HEK293 (cell line): ENCODE measurements around the gene HEATR3.

Source experiments
- CTCF ChIA-PET: fragments of 350-600 bp; formaldehyde crosslinking; extraction: SDS; loops from one replicate; lab custom pipeline; 2021; ENCODE audit warnings: antibody characterized with exemption; lab: Yijun Ruan, JAX
- POLR2A ChIA-PET: fragments of 300-600 bp; formaldehyde crosslinking; extraction: SDS; loops from one replicate; lab custom pipeline; 2020; ENCODE audit warnings: antibody characterized with exemption, inconsistent platforms; lab: Yijun Ruan, JAX
- H3K27ac ChIP-seq: fragments of 200-500 bp; sonication (Bioruptor generic); 2 replicates; pipeline ENCODE4 v1.5.1; 2014; ENCODE audit warnings: low read depth, low read length, control low read depth, inconsistent platforms; ENCODE audit errors: extremely low read depth
- H3K36me3 ChIP-seq, 2 experiments: fragments of 200-500 bp in 1 of 2; sonication (Bioruptor generic) in 1 of 2; 1 replicate in 1 of 2; 2 replicates in 1 of 2; pipeline ENCODE4 v1.5.1; 2014 to 2017; ENCODE audit warnings: inconsistent platforms in 2 of 2, low read length in 2 of 2; ENCODE audit not compliant: control insufficient read depth in 2 of 2, insufficient read depth in 1 of 2
- H3K4me1 ChIP-seq: fragments of 200-500 bp; sonication (Bioruptor generic); 2 replicates; pipeline ENCODE4 v1.5.1; 2014; ENCODE audit warnings: mild to moderate bottlenecking, low read length, inconsistent platforms; ENCODE audit not compliant: control insufficient read depth, insufficient read depth
- H3K4me3 ChIP-seq: 2 replicates; pipeline ENCODE4 v1.5.1; 2011; ENCODE audit warnings: low read depth, mild to moderate bottlenecking, control low read depth, low read length, moderate library complexity
- H3K9me3 ChIP-seq: fragments of 200-500 bp; sonication (Bioruptor generic); 2 replicates; pipeline ENCODE4 v1.5.1; 2014; ENCODE audit warnings: low read depth, low read length, inconsistent platforms; ENCODE audit not compliant: control insufficient read depth, insufficient read depth
- GLIS1 ChIP-seq: fragments of 450-650 bp; formaldehyde crosslinking; IDR thresholded peaks from 2 replicates; pipeline ENCODE4 v1.5.1; 2016; ENCODE audit warnings: missing biosample characterization, missing genetic modification characterization
- KLF8 ChIP-seq: fragments of 450-650 bp; formaldehyde crosslinking; IDR thresholded peaks from 2 replicates; pipeline ENCODE4 v1.5.1; 2016; ENCODE audit warnings: missing biosample characterization, missing genetic modification characterization
- KLF9 ChIP-seq: fragments of 450-650 bp; formaldehyde crosslinking; IDR thresholded peaks from 2 replicates; pipeline ENCODE4 v1.5.1; 2016; ENCODE audit warnings: missing biosample characterization, missing genetic modification characterization, low read depth
- OSR2 ChIP-seq: fragments of 450-650 bp; formaldehyde crosslinking; IDR thresholded peaks from 2 replicates; pipeline ENCODE4 v1.5.1; 2016; ENCODE audit warnings: missing biosample characterization, missing genetic modification characterization
- SALL2 ChIP-seq: fragments of 450-650 bp; formaldehyde crosslinking; IDR thresholded peaks from 2 replicates; pipeline ENCODE4 v1.5.0; 2017; ENCODE audit warnings: missing biosample characterization, mild to moderate bottlenecking, missing genetic modification characterization, borderline replicate concordance
- SCRT1 ChIP-seq: fragments of 450-650 bp; formaldehyde crosslinking; IDR thresholded peaks from 2 replicates; pipeline ENCODE4 v1.5.1; 2016; ENCODE audit warnings: missing biosample characterization, missing genetic modification characterization, borderline replicate concordance
- TRIM28 ChIP-seq: IDR thresholded peaks from 2 replicates; pipeline ENCODE4 v1.6.1; 2011; ENCODE audit warnings: low read length, control low read depth, borderline replicate concordance
- WT1 ChIP-seq: fragments of 450-650 bp; formaldehyde crosslinking; IDR thresholded peaks from 2 replicates; pipeline ENCODE4 v1.5.1; 2016; ENCODE audit warnings: missing biosample characterization, missing genetic modification characterization
- YY1 ChIP-seq: fragments of 450-650 bp; formaldehyde crosslinking; IDR thresholded peaks from 2 replicates; pipeline ENCODE4 v1.5.1; 2018; ENCODE audit warnings: missing biosample characterization, missing genetic modification characterization
- YY2 ChIP-seq: fragments of 450-650 bp; formaldehyde crosslinking; IDR thresholded peaks from 2 replicates; pipeline ENCODE4 v1.5.1; 2016; ENCODE audit warnings: missing biosample characterization, missing genetic modification characterization
- ZBTB21 ChIP-seq: fragments of 450-650 bp; formaldehyde crosslinking; IDR thresholded peaks from 2 replicates; pipeline ENCODE4 v1.5.1; 2017; ENCODE audit warnings: missing biosample characterization, missing genetic modification characterization
- ZBTB26 ChIP-seq: fragments of 450-650 bp; formaldehyde crosslinking; optimal IDR thresholded peaks from 2 replicates; pipeline ENCODE3; 2016; ENCODE audit warnings: missing biosample characterization, mild to moderate bottlenecking, missing genetic modification characterization
- ZBTB44 ChIP-seq: fragments of 450-650 bp; IDR thresholded peaks from 2 replicates; pipeline ENCODE4 v1.5.1; 2018; ENCODE audit warnings: missing biosample characterization, mild to moderate bottlenecking, missing genetic modification characterization
- ZNF121 ChIP-seq: fragments of 450-650 bp; formaldehyde crosslinking; IDR thresholded peaks from 2 replicates; pipeline ENCODE4 v1.5.1; 2016; ENCODE audit warnings: missing biosample characterization, missing genetic modification characterization
- ZNF221 ChIP-seq: fragments of 450-650 bp; formaldehyde crosslinking; IDR thresholded peaks from 2 replicates; pipeline ENCODE4 v1.5.1; 2017; ENCODE audit warnings: missing biosample characterization, missing genetic modification characterization, borderline replicate concordance
- ZNF292 ChIP-seq: fragments of 450-650 bp; formaldehyde crosslinking; IDR thresholded peaks from 2 replicates; pipeline ENCODE4 v1.5.1; 2016; ENCODE audit warnings: low read depth, missing biosample characterization, missing genetic modification characterization, borderline replicate concordance
- ZNF510 ChIP-seq: fragments of 450-650 bp; formaldehyde crosslinking; IDR thresholded peaks from 2 replicates; pipeline ENCODE4 v1.5.1; 2018; ENCODE audit warnings: mild to moderate bottlenecking, missing genetic modification characterization, missing biosample characterization; ENCODE audit not compliant: insufficient replicate concordance
- ZNF529 ChIP-seq: fragments of 450-650 bp; formaldehyde crosslinking; IDR thresholded peaks from 2 replicates; pipeline ENCODE4 v1.5.1; 2017; ENCODE audit warnings: missing genetic modification characterization, missing biosample characterization; ENCODE audit not compliant: insufficient replicate concordance
- ZNF544 ChIP-seq: fragments of 450-650 bp; formaldehyde crosslinking; IDR thresholded peaks from 2 replicates; pipeline ENCODE4 v1.5.0; 2017; ENCODE audit warnings: missing biosample characterization, missing genetic modification characterization
- ZNF548 ChIP-seq: fragments of 450-650 bp; formaldehyde crosslinking; IDR thresholded peaks from 2 replicates; pipeline ENCODE4 v1.5.1; 2016; ENCODE audit warnings: missing biosample characterization, missing genetic modification characterization
- ZNF549 ChIP-seq: fragments of 450-650 bp; IDR thresholded peaks from 2 replicates; pipeline ENCODE4 v1.5.1; 2018; ENCODE audit warnings: missing biosample characterization, missing genetic modification characterization, mild to moderate bottlenecking, inconsistent platforms, moderate library complexity
- ZNF555 ChIP-seq: fragments of 450-650 bp; formaldehyde crosslinking; conservative IDR thresholded peaks from 2 replicates; pipeline ENCODE4 v1.5.1; 2017; ENCODE audit warnings: missing biosample characterization, mild to moderate bottlenecking, missing genetic modification characterization, inconsistent platforms
- ZNF645 ChIP-seq: fragments of 450-650 bp; formaldehyde crosslinking; IDR thresholded peaks from 2 replicates; pipeline ENCODE4; 2016; ENCODE audit warnings: missing biosample characterization, missing genetic modification characterization
- ZNF701 ChIP-seq: fragments of 450-650 bp; formaldehyde crosslinking; IDR thresholded peaks from 2 replicates; pipeline ENCODE4 v1.5.1; 2016; ENCODE audit warnings: missing biosample characterization, missing genetic modification characterization
- ZNF768 ChIP-seq: fragments of 450-650 bp; formaldehyde crosslinking; IDR thresholded peaks from 2 replicates; pipeline ENCODE4 v1.5.1; 2018; ENCODE audit warnings: missing biosample characterization, mild to moderate bottlenecking, missing genetic modification characterization
- ZNF792 ChIP-seq: fragments of 450-650 bp; formaldehyde crosslinking; IDR thresholded peaks from 2 replicates; pipeline ENCODE4 v1.5.1; 2016; ENCODE audit warnings: missing biosample characterization, missing genetic modification characterization
- TF ChIP-seq, protein P1 (sequence below): fragments of 450-650 bp; formaldehyde crosslinking; IDR thresholded peaks from 2 replicates; pipeline ENCODE4 v1.5.1; 2016; ENCODE audit warnings: missing biosample characterization, missing genetic modification characterization
- TF ChIP-seq, protein P2 (sequence below): fragments of 450-650 bp; formaldehyde crosslinking; IDR thresholded peaks from 2 replicates; pipeline ENCODE4 v1.5.1; 2017; ENCODE audit warnings: missing biosample characterization, mild to moderate bottlenecking, missing genetic modification characterization, moderate library complexity

The HEATR3 gene

DNA sequence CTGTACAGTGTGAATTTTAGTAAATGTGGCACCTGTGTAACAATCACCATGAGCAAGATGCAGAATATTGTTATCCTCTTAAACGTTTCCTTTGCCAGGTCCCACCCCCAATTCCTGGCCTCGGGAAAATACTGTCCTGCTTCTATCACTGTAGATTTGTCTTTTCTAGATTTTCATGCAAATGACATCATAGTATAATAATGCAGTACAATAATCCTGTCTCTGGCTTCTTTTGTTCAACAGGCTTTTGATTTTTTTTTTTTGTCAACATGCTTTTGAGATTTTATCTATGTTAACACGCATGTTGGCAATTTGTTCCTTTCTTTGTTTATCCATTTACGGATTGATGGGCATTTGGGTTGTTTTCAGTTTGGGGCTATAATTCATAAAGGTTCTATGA, 20.4 kb upstream of the HEATR3 start:
- CTCF ChIA-PET = no interaction called here
- POLR2A ChIA-PET = interaction anchor here (1.8 kb wide), 1 partner anchor 20 kb away, joined by 4 read pairs; the partner anchor contains the start of gene HEATR3
- Histone ChIP-seq H3K4me1 (no peaks in the 10 kb centered on the region), H3K27ac (no peak overlapping the region), H3K36me3 (no peaks in the 10 kb centered on the region), H3K4me3 (no peak overlapping the region), H3K9me3 (no peaks in the 10 kb centered on the region)
- no peak for TF ChIP-seq ZNF548
- TF ChIP-seq ZBTB26 = no peak
- TF ChIP-seq SCRT1 (tag by site-specific recombination) = no peak
- TF ChIP-seq KLF8 (tag by site-specific recombination) = no peak
- TF ChIP-seq ZNF221 = no peak
- no peak for TF ChIP-seq ZBTB44 (tag by site-specific recombination)
- TF ChIP-seq, protein P1, sequence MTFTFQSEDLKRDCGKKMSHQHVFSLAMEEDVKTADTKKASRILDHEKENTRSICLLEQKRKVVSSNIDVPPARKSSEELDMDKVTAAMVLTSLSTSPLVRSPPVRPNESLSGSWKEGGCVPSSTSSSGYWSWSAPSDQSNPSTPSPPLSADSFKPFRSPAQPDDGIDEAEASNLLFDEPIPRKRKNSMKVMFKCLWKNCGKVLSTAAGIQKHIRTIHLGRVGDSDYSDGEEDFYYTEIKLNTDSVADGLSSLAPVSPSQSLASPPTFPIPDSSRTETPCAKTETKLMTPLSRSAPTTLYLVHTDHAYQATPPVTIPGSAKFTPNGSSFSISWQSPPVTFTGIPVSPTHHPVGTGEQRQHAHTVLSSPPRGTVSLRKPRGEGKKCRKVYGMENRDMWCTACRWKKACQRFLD (tag by site-specific recombination) = no peak
- TF ChIP-seq ZNF510 = no peak
- no peak for TF ChIP-seq ZNF555 (tag by site-specific recombination)
- no peak for TF ChIP-seq SALL2 (tag by site-specific recombination)
- no peak for TF ChIP-seq ZNF549 (tag by site-specific recombination)
- TF ChIP-seq ZNF792 (tag by site-specific recombination) = no peak
- no peak for TF ChIP-seq TRIM28

DNA sequence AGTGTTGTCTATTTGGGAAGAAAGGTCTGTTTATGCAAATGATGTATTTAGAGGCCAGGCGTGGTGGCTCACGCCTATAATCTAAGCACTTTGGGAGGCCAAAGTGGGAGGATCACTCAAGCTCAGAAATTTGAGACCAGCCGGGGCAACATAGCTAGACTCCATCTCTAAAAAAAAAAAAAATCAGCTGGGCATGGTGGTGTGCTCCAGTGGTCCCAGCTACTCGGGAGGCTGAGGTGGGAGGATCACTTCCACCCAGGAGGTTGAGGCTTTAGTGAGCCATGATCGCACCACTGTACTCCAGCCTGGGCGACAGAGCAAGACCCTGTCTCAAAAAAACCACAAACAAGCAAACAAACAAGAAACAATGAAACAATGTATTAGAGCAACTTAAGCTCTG, 18.9 kb upstream of the HEATR3 start:
- H3K4me1 ChIP-seq = no peaks in the 10 kb centered on the region
- CTCF ChIA-PET = interaction anchor here (0.6 to 0.7 kb wide), 2 partner anchors 20 to 172 kb away, joined by 3 read pairs; no protein-coding TSS in a partner anchor
- TF ChIP-seq WT1 (tag by site-specific recombination) (no peak), YY1 (tag by site-specific recombination) (no peak), ZNF549 (tag by site-specific recombination) (no peak), ZNF121 (tag by site-specific recombination) (peak; percentile 65; the same call in 1 of the 2 replicates)

DNA sequence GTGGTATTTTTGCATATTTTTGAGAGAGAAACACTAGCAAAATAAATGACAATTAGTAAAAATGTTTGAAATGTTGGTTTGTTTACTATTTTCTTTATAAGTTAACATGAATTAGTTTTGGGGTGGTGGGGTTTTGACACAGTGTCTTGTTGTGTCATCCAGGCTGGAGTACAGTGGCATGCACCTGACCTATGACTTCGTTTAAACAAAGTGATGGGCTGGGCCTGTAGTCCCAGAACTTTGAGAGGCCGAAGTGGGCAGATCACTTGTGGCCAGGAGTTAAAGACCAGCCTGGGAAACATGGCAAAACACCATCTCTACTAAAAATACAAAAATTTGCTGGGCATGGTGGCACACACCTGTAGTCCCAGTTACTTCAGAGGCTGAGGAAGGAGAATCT, 17.9 kb upstream of the HEATR3 start:
- H3K27ac ChIP-seq = no peak overlapping the region
- H3K9me3 ChIP-seq = no peaks in the 10 kb centered on the region
- ChIA-PET POLR2A (no interaction called here), CTCF (no interaction called here)
- no peak overlapping the region for H3K4me3 ChIP-seq
- H3K4me1 ChIP-seq = no peaks in the 10 kb centered on the region
- no peaks in the 10 kb centered on the region for H3K36me3 ChIP-seq
- TF ChIP-seq, protein P2, sequence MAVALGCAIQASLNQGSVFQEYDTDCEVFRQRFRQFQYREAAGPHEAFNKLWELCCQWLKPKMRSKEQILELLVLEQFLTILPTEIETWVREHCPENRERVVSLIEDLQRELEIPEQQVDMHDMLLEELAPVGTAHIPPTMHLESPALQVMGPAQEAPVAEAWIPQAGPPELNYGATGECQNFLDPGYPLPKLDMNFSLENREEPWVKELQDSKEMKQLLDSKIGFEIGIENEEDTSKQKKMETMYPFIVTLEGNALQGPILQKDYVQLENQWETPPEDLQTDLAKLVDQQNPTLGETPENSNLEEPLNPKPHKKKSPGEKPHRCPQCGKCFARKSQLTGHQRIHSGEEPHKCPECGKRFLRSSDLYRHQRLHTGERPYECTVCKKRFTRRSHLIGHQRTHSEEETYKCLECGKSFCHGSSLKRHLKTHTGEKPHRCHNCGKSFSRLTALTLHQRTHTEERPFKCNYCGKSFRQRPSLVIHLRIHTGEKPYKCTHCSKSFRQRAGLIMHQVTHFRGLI (tag by site-specific recombination) = no peak
- TF ChIP-seq ZNF645 (tag by site-specific recombination) (no peak), ZNF292 (no peak), OSR2 (tag by site-specific recombination) (no peak), KLF9 (tag by site-specific recombination) (no peak), GLIS1 (no peak), ZNF544 (tag by site-specific recombination) (no peak), ZNF529 (tag by site-specific recombination) (no peak), YY2 (tag by site-specific recombination) (no peak), ZBTB21 (tag by site-specific recombination) (no peak), ZNF768 (tag by site-specific recombination) (no peak), ZNF701 (tag by site-specific recombination) (no peak)

More for the DNA sequence above, 18.9 kb upstream of the HEATR3 start:
- POLR2A ChIA-PET = interaction anchor here (0.6 to 1.8 kb wide), 2 partner anchors 19 to 265 kb away, joined by 4 read pairs; partner anchors contain the start of gene HEATR3
- no peak overlapping the region for H3K27ac ChIP-seq
- H3K36me3 ChIP-seq = no peaks in the 10 kb centered on the region
- no peak overlapping the region for H3K4me3 ChIP-seq
- no peaks in the 10 kb centered on the region for H3K9me3 ChIP-seq
